ENCODE results near the gene S1PR5.
"Not testable (repeated sequence)": the region's sequence is repeated elsewhere in the genome, so short reads cannot be mapped to it uniquely, and the experiment has no call there.

The S1PR5 gene

GRCh38 chr19:10539016-10539415 is 21.8 kb upstream of the S1PR5 start:
- H3K27me3 ChIP-seq (ENCODE audit: control insufficient read depth, insufficient read depth, low read length); H3K4me3 ChIP-seq (ENCODE audit: low read length); H3K9ac ChIP-seq (ENCODE audit: low read length); H3K4me1 ChIP-seq (ENCODE audit: control insufficient read depth, insufficient read depth, low read length); H3K36me3 ChIP-seq (ENCODE audit: control insufficient read depth, insufficient read depth, low read length); H3K27ac ChIP-seq (ENCODE audit: low read depth, low read length): not testable (repeated sequence)

GRCh38 chr19:10538204-10538983 is 21.1 kb upstream of the S1PR5 start:
- Histone ChIP-seq H3K27me3 (ENCODE audit: control insufficient read depth, insufficient read depth, low read length) (no peaks in the 10 kb centered on the region), H3K9ac (ENCODE audit: low read length) (no peak overlapping the region), H3K27ac (ENCODE audit: low read depth, low read length) (no peak overlapping the region), H3K36me3 (ENCODE audit: control insufficient read depth, insufficient read depth, low read length) (no peaks in the 10 kb centered on the region), H3K4me3 (ENCODE audit: low read length) (no peak overlapping the region), H3K4me1 (ENCODE audit: control insufficient read depth, insufficient read depth, low read length) (peaks cover 2% of the 10 kb centered on the region)

- H3K4me1 ChIP-seq (ENCODE audit: control insufficient read depth, insufficient read depth, low read length) = no peaks in the 10 kb centered on the region
- no peaks in the 10 kb centered on the region for H3K27me3 ChIP-seq (ENCODE audit: control insufficient read depth, insufficient read depth, low read length)
- no peak overlapping the region for H3K4me3 ChIP-seq (ENCODE audit: low read length)
- no peaks in the 10 kb centered on the region for H3K36me3 ChIP-seq (ENCODE audit: control insufficient read depth, insufficient read depth, low read length)
- no peak overlapping the region for H3K27ac ChIP-seq (ENCODE audit: low read depth, low read length)
- no peak overlapping the region for H3K9ac ChIP-seq (ENCODE audit: low read length)
Measured at GRCh38 chr19:10537668-10538067, 20.4 kb upstream of the S1PR5 start.

DNA sequence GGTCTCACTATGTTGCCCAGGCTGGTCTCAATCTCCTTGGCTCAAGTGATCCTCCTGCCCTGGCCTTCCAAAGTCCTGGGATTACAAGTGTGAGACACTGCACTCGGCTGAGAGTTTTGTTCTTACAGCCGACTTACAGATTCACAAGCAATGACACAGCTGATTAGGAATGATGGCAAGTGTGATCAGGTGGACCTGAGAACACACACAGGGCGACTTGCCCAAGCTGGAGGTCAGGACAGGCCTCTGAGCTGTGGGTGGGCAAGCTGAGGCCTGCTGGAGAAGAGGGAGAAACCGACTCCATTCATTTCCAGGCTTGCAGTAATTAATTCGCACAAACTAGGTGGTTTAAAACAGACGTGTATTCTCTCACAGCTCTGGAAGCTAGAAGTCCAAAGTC is 18.4 kb upstream of the S1PR5 start:
- Histone ChIP-seq H3K36me3 (ENCODE audit: control insufficient read depth, insufficient read depth, low read length) (no peaks in the 10 kb centered on the region), H3K9ac (ENCODE audit: low read length) (no peak overlapping the region), H3K27ac (ENCODE audit: low read depth, low read length) (no peak overlapping the region), H3K27me3 (ENCODE audit: control insufficient read depth, insufficient read depth, low read length) (no peaks in the 10 kb centered on the region), H3K4me1 (ENCODE audit: control insufficient read depth, insufficient read depth, low read length) (no peaks in the 10 kb centered on the region), H3K4me3 (ENCODE audit: low read length) (no peak overlapping the region)

- no peak overlapping the region for H3K4me3 ChIP-seq (ENCODE audit: low read length)
- H3K27me3 ChIP-seq (ENCODE audit: control insufficient read depth, insufficient read depth, low read length) = no peaks in the 10 kb centered on the region
- H3K27ac ChIP-seq (ENCODE audit: low read depth, low read length) = no peak overlapping the region
- no peaks in the 10 kb centered on the region for H3K36me3 ChIP-seq (ENCODE audit: control insufficient read depth, insufficient read depth, low read length)
- H3K9ac ChIP-seq (ENCODE audit: low read length) = no peak overlapping the region
- H3K4me1 ChIP-seq (ENCODE audit: control insufficient read depth, insufficient read depth, low read length) = no peaks in the 10 kb centered on the region
Measured at GRCh38 chr19:10533646-10534386, 16.6 kb upstream of the S1PR5 start.

- H3K27me3 ChIP-seq (ENCODE audit: control insufficient read depth, insufficient read depth, low read length) = no peaks in the 10 kb centered on the region
- no peaks in the 10 kb centered on the region for H3K4me1 ChIP-seq (ENCODE audit: control insufficient read depth, insufficient read depth, low read length)
- H3K27ac ChIP-seq (ENCODE audit: low read depth, low read length) = no peak overlapping the region
- H3K9ac ChIP-seq (ENCODE audit: low read length) = no peak overlapping the region
- no peaks in the 10 kb centered on the region for H3K36me3 ChIP-seq (ENCODE audit: control insufficient read depth, insufficient read depth, low read length)
- H3K4me3 ChIP-seq (ENCODE audit: low read length) = no peak overlapping the region
Measured at GRCh38 chr19:10532457-10532856, 15.2 kb upstream of the S1PR5 start.

GRCh38 chr19:10526887-10527286 is 9.6 kb upstream of the S1PR5 start:
- H3K4me3 ChIP-seq (ENCODE audit: low read length); H3K36me3 ChIP-seq (ENCODE audit: control insufficient read depth, insufficient read depth, low read length); H3K27ac ChIP-seq (ENCODE audit: low read depth, low read length); H3K9ac ChIP-seq (ENCODE audit: low read length); H3K4me1 ChIP-seq (ENCODE audit: control insufficient read depth, insufficient read depth, low read length); H3K27me3 ChIP-seq (ENCODE audit: control insufficient read depth, insufficient read depth, low read length): not testable (repeated sequence)

GRCh38 chr19:10525636-10526035 is 8.4 kb upstream of the S1PR5 start:
- H3K4me3 ChIP-seq (ENCODE audit: low read length) = no peak overlapping the region
- H3K27ac ChIP-seq (ENCODE audit: low read depth, low read length) = no peak overlapping the region
- H3K36me3 ChIP-seq (ENCODE audit: control insufficient read depth, insufficient read depth, low read length) = no peaks in the 10 kb centered on the region
- H3K4me1 ChIP-seq (ENCODE audit: control insufficient read depth, insufficient read depth, low read length) = no peaks in the 10 kb centered on the region
- no peak overlapping the region for H3K9ac ChIP-seq (ENCODE audit: low read length)
- H3K27me3 ChIP-seq (ENCODE audit: control insufficient read depth, insufficient read depth, low read length) = no peaks in the 10 kb centered on the region

DNA sequence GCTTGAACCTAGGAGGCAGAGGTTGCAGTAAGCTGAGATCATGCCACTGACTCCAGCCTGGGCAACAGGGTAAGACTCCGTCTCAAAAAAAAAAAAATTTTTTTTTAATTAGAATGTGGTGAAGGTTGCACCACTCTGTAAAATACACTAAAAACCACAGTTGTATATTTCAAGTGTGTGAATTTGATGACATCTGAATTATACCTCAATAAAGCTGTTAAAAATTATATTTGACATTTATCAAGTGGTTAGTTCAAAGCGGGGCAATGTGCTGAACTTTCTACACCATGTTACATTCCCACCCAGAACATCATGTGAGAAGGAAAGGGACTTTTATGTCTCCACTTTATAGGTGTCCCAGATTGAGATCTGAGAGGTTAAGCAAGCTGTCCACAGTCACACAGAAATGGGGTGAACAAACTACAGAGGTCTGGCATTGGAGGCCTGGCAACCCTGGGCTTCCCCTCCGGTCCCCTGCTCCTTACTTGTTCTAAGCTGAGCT is 5.9 kb upstream of the S1PR5 start:
- Histone ChIP-seq H3K9ac (ENCODE audit: low read length) (no peak overlapping the region), H3K27ac (ENCODE audit: low read depth, low read length) (no peak overlapping the region), H3K27me3 (ENCODE audit: control insufficient read depth, insufficient read depth, low read length) (peaks cover 5% of the 10 kb centered on the region), H3K4me1 (ENCODE audit: control insufficient read depth, insufficient read depth, low read length) (no peaks in the 10 kb centered on the region), H3K4me3 (ENCODE audit: low read length) (no peak overlapping the region), H3K36me3 (ENCODE audit: control insufficient read depth, insufficient read depth, low read length) (no peaks in the 10 kb centered on the region)

DNA sequence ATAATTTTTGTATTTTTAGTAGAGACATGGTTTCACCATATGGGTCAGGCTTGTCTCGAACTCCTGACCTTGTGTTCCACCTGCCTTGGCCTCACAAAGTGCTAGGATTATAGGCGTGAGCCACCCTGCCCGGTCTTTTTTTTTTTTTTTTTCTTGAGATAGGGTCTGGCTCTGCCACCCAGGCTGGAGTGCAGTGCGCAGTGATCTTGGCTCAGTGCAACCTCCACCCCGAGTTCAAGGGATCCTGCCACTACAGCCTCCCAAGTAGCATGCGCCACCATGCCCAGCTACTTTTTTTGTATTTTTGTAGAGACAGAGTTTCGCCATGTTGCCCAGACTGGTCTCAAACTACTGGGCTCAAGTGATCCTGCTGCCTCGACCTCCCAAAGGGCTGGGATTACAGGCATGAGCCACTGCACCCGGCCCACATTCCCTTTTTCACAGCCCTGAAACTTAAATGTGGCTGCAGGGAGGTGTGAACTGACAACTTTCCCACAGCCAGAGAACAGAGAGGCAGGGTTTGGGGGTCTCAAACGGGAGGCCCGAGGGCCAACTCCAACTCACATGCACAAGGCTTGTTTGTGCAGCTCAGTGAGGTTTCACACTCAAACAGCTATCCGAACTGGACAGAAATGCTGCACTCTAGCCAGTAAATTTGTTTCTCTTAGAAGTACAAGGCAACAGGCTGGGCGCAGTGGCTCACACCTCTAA is 4.4 kb upstream of the S1PR5 start:
- H3K4me1 ChIP-seq (ENCODE audit: control insufficient read depth, insufficient read depth, low read length) = no peaks in the 10 kb centered on the region
- H3K9ac ChIP-seq (ENCODE audit: low read length) = no peak overlapping the region
- H3K36me3 ChIP-seq (ENCODE audit: control insufficient read depth, insufficient read depth, low read length) = no peaks in the 10 kb centered on the region
- H3K27me3 ChIP-seq (ENCODE audit: control insufficient read depth, insufficient read depth, low read length) = peaks cover 10% of the 10 kb centered on the region
- H3K27ac ChIP-seq (ENCODE audit: low read depth, low read length) = no peak overlapping the region
- no peak overlapping the region for H3K4me3 ChIP-seq (ENCODE audit: low read length)

- Histone ChIP-seq H3K9ac (ENCODE audit: low read length) (no peak overlapping the region), H3K36me3 (ENCODE audit: control insufficient read depth, insufficient read depth, low read length) (no peaks in the 10 kb centered on the region), H3K4me1 (ENCODE audit: control insufficient read depth, insufficient read depth, low read length) (no peaks in the 10 kb centered on the region), H3K4me3 (ENCODE audit: low read length) (no peak overlapping the region), H3K27ac (ENCODE audit: low read depth, low read length) (no peak overlapping the region), H3K27me3 (ENCODE audit: control insufficient read depth, insufficient read depth, low read length) (peaks cover 11% of the 10 kb centered on the region)
Measured at GRCh38 chr19:10520652-10521318, 3.5 kb upstream of the S1PR5 start.

DNA sequence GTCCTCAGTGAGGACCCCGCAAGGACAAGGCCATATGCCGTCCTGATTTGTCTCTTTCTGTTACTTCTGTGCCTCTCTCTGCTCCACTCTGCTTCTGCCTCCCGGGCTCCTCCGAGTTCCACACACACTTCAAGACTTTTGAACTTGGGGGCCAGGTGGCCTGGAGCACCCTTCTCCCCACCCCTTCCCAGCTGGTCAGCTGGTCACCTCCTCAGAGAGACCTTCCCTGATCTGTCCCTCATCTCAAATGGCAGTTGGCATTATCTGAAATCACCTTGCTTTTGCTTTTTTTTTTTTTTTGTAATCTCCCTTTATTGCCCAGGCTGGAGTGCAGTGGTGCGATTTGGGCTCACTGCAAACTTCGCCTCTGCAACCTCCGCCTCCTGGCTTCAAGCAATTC is 2.2 kb upstream of the S1PR5 start:
- no peak overlapping the region for H3K9ac ChIP-seq (ENCODE audit: low read length)
- no peaks in the 10 kb centered on the region for H3K36me3 ChIP-seq (ENCODE audit: control insufficient read depth, insufficient read depth, low read length)
- no peaks in the 10 kb centered on the region for H3K4me1 ChIP-seq (ENCODE audit: control insufficient read depth, insufficient read depth, low read length)
- peaks cover 15% of the 10 kb centered on the region for H3K27me3 ChIP-seq (ENCODE audit: control insufficient read depth, insufficient read depth, low read length)
- H3K27ac ChIP-seq (ENCODE audit: low read depth, low read length) = no peak overlapping the region
- H3K4me3 ChIP-seq (ENCODE audit: low read length) = no peak overlapping the region
